HUES6 (cell line): ENCODE data around the gene GPD2.

Source experiments
- H3K27ac ChIP-seq: 2 replicates; pipeline ENCODE4 v1.7.0; 2013; ENCODE audit warnings: low read depth, mild to moderate bottlenecking, low read length, inconsistent platforms
- H3K27me3 ChIP-seq: 2 replicates; pipeline ENCODE4 v1.6.1; 2013; ENCODE audit warnings: low read length; ENCODE audit not compliant: control insufficient read depth, insufficient read depth
- H3K36me3 ChIP-seq: 2 replicates; pipeline ENCODE4 v1.6.1; 2013; ENCODE audit warnings: low read length; ENCODE audit not compliant: control insufficient read depth, insufficient read depth
- H3K4me1 ChIP-seq: 2 replicates; pipeline ENCODE4 v1.6.1; 2013; ENCODE audit warnings: low read length; ENCODE audit not compliant: control insufficient read depth, insufficient read depth
- H3K4me3 ChIP-seq: 2 replicates; pipeline ENCODE4 v1.5.1; 2013; ENCODE audit warnings: low read depth, low read length
- H3K9ac ChIP-seq: one replicate; pipeline ENCODE4 v1.6.1; 2013; ENCODE audit warnings: mild to moderate bottlenecking, low read length
- H3K9me3 ChIP-seq: 2 replicates; pipeline ENCODE4 v1.6.1; 2013; ENCODE audit warnings: low read depth, low read length; ENCODE audit not compliant: control insufficient read depth, insufficient read depth

GPD2 gene

GRCh38 chr2:156437272-156437930, 1.2 kb downstream of the GPD2 start:
- Histone ChIP-seq H3K9ac (no peak overlapping the region), H3K4me3 (peak overlapping the region; percentile 68), H3K4me1 (peaks cover 19% of the 10 kb centered on the region), H3K27me3 (no peaks in the 10 kb centered on the region), H3K27ac (no peak overlapping the region), H3K9me3 (no peaks in the 10 kb centered on the region), H3K36me3 (no peaks in the 10 kb centered on the region)

- H3K27ac ChIP-seq: no peak overlapping the region
- H3K9ac ChIP-seq: no peak overlapping the region
Observed at GRCh38 chr2:156437931-156438410, 1.8 kb downstream of the GPD2 start.

GRCh38 chr2:156443089-156443488, 6.9 kb downstream of the GPD2 start:
- Histone ChIP-seq H3K27me3 (no peaks in the 10 kb centered on the region), H3K9me3 (no peaks in the 10 kb centered on the region), H3K27ac (no peak overlapping the region), H3K9ac (no peak overlapping the region), H3K4me1 (0 out of 2 replicates have a peak, but pooled peaks cover 6% of the 10 kb centered on the region), H3K36me3 (no peaks in the 10 kb centered on the region), H3K4me3 (no peak overlapping the region)

More at GRCh38 chr2:156437931-156438410, 1.8 kb downstream of the GPD2 start:
- H3K4me1 ChIP-seq: peaks cover 19% of the 10 kb centered on the region
- no peaks in the 10 kb centered on the region for H3K27me3 ChIP-seq
- no peaks in the 10 kb centered on the region for H3K9me3 ChIP-seq
- no peak overlapping the region for H3K4me3 ChIP-seq
- H3K36me3 ChIP-seq: no peaks in the 10 kb centered on the region

GRCh38 chr2:156445296-156446220, 9.4 kb downstream of the GPD2 start:
- H3K27me3 ChIP-seq: no peaks in the 10 kb centered on the region
- no peak overlapping the region for H3K4me3 ChIP-seq
- H3K9me3 ChIP-seq: peaks cover 6% of the 10 kb centered on the region; the same call in 1 of the 2 replicates
- no peaks in the 10 kb centered on the region for H3K36me3 ChIP-seq
- 0 out of 2 replicates have a peak, but pooled peaks cover 5% of the 10 kb centered on the region for H3K4me1 ChIP-seq
- no peak overlapping the region for H3K9ac ChIP-seq
- no peak overlapping the region for H3K27ac ChIP-seq

- Histone ChIP-seq H3K9me3 (peaks cover 13% of the 10 kb centered on the region), H3K27me3 (no peaks in the 10 kb centered on the region), H3K4me3 (no peak overlapping the region), H3K27ac (no peak overlapping the region), H3K9ac (no peak overlapping the region), H3K36me3 (no peaks in the 10 kb centered on the region), H3K4me1 (0 out of 2 replicates have a peak, but pooled peaks cover 5% of the 10 kb centered on the region)
Observed at GRCh38 chr2:156447761-156448160, 11.6 kb downstream of the GPD2 start.

- peaks cover 22% of the 10 kb centered on the region for H3K9me3 ChIP-seq
- H3K4me3 ChIP-seq: no peak overlapping the region
- no peaks in the 10 kb centered on the region for H3K36me3 ChIP-seq
- H3K27me3 ChIP-seq: no peaks in the 10 kb centered on the region
- no peak overlapping the region for H3K27ac ChIP-seq
- 0 out of 2 replicates have a peak, but pooled peaks cover 5% of the 10 kb centered on the region for H3K4me1 ChIP-seq
- H3K9ac ChIP-seq: no peak overlapping the region
Observed at GRCh38 chr2:156448766-156449165, 12.6 kb downstream of the GPD2 start.

- H3K4me3 ChIP-seq: no peak overlapping the region
- peaks cover 6% of the 10 kb centered on the region; the same call in 1 of the 2 replicates for H3K4me1 ChIP-seq
- no peaks in the 10 kb centered on the region for H3K36me3 ChIP-seq
- no peaks in the 10 kb centered on the region for H3K27me3 ChIP-seq
- no peak overlapping the region for H3K9ac ChIP-seq
- H3K9me3 ChIP-seq: peaks cover 30% of the 10 kb centered on the region
- no peak overlapping the region for H3K27ac ChIP-seq
Observed at GRCh38 chr2:156452971-156453370, 16.8 kb downstream of the GPD2 start.

- Histone ChIP-seq H3K4me1 (peaks cover 7% of the 10 kb centered on the region; the same call in 1 of the 2 replicates), H3K27ac (no peak overlapping the region), H3K36me3 (no peaks in the 10 kb centered on the region), H3K9ac (no peak overlapping the region), H3K27me3 (no peaks in the 10 kb centered on the region), H3K9me3 (peaks cover 25% of the 10 kb centered on the region), H3K4me3 (no peak overlapping the region)
Observed at GRCh38 chr2:156455361-156455975, 19.3 kb downstream of the GPD2 start.

GRCh38 chr2:156456616-156457015, 20.4 kb downstream of the GPD2 start:
- Histone ChIP-seq H3K9me3 (peaks cover 25% of the 10 kb centered on the region), H3K4me3 (no peak overlapping the region), H3K9ac (no peak overlapping the region), H3K4me1 (peaks cover 7% of the 10 kb centered on the region; the same call in 1 of the 2 replicates), H3K27ac (no peak overlapping the region), H3K27me3 (no peaks in the 10 kb centered on the region), H3K36me3 (no peaks in the 10 kb centered on the region)

- Histone ChIP-seq H3K27me3 (no peaks in the 10 kb centered on the region), H3K27ac (no peak overlapping the region), H3K4me3 (no peak overlapping the region), H3K9ac (no peak overlapping the region), H3K36me3 (no peaks in the 10 kb centered on the region), H3K4me1 (peaks cover 7% of the 10 kb centered on the region; the same call in 1 of the 2 replicates), H3K9me3 (peaks cover 17% of the 10 kb centered on the region)
Observed at GRCh38 chr2:156457523-156458517, 21.6 kb downstream of the GPD2 start.
